H9 (cell line): Measurements from ENCODE around the gene ABCC3. TPM values are rescaled to one million over a fixed set of nuclear protein-coding genes. Genes with fewer than 3 reads are reported as not detected.

Source experiments
- DNase-seq: peaks from one replicate; pipeline ENCODE4 v3.0.0-alpha.2; 2017
- H2AFZ ChIP-seq: one replicate; pipeline ENCODE4 v1.6.1; 2013; ENCODE audit warnings: mild to moderate bottlenecking, low read length, control low read depth, moderate library complexity
- H2AK5ac ChIP-seq: 2 replicates; pipeline ENCODE4 v1.6.1; 2013; ENCODE audit warnings: low read length, control low read depth, mixed read lengths; ENCODE audit not compliant: insufficient read length
- H2BK120ac ChIP-seq: one replicate; pipeline ENCODE4 v1.6.1; 2013; ENCODE audit warnings: low read depth, mild to moderate bottlenecking, low read length, control low read depth, inconsistent platforms; ENCODE audit not compliant: poor library complexity, severe bottlenecking
- H2BK12ac ChIP-seq: 2 replicates; pipeline ENCODE4 v1.6.1; 2013; ENCODE audit warnings: low read length, control low read depth, mixed read lengths, low read depth; ENCODE audit not compliant: insufficient read length
- H2BK15ac ChIP-seq: 2 replicates; pipeline ENCODE4 v1.6.1; 2013; ENCODE audit warnings: low read depth, low read length, control low read depth
- H2BK20ac ChIP-seq: one replicate; pipeline ENCODE4 v1.6.1; 2013; ENCODE audit warnings: low read depth, mild to moderate bottlenecking, low read length, control low read depth, inconsistent platforms; ENCODE audit not compliant: poor library complexity, severe bottlenecking
- H2BK5ac ChIP-seq: 2 replicates; pipeline ENCODE4 v1.6.1; 2013; ENCODE audit warnings: low read length, control low read depth, mixed read lengths; ENCODE audit not compliant: insufficient read length
- H3K14ac ChIP-seq: 2 replicates; pipeline ENCODE4 v1.6.1; 2013; ENCODE audit warnings: low read length, control low read depth; ENCODE audit not compliant: insufficient read depth
- H3K18ac ChIP-seq: 2 replicates; pipeline ENCODE4 v1.6.1; 2013; ENCODE audit warnings: low read depth, mild to moderate bottlenecking, mixed read lengths, low read length, control low read depth; ENCODE audit not compliant: insufficient read length
- H3K23ac ChIP-seq: 2 replicates; pipeline ENCODE4 v1.6.1; 2013; ENCODE audit warnings: low read length, control low read depth, mixed read lengths, low read depth; ENCODE audit not compliant: insufficient read length
- H3K23me2 ChIP-seq: 2 replicates; pipeline ENCODE4 v1.6.1; 2013; ENCODE audit warnings: low read depth, mild to moderate bottlenecking, mixed read lengths, low read length, control low read depth; ENCODE audit not compliant: insufficient read length, poor library complexity, severe bottlenecking
- H3K27ac ChIP-seq: 2 replicates; pipeline ENCODE4 v1.5.1; 2013; ENCODE audit warnings: low read length, control low read depth, mixed read lengths, low read depth; ENCODE audit not compliant: insufficient read length
- H3K27me3 ChIP-seq: 2 replicates; pipeline ENCODE4 v1.6.1; 2013; ENCODE audit warnings: low read length, control low read depth, inconsistent platforms; ENCODE audit not compliant: insufficient read depth
- H3K4ac ChIP-seq: 2 replicates; pipeline ENCODE4 v1.6.1; 2013; ENCODE audit warnings: low read depth, mild to moderate bottlenecking, control low read depth, inconsistent platforms, low read length, moderate library complexity
- H3K4me1 ChIP-seq: 2 replicates; pipeline ENCODE4 v1.6.1; 2013; ENCODE audit warnings: low read length, control low read depth, inconsistent platforms; ENCODE audit not compliant: insufficient read depth
- H3K4me2 ChIP-seq: 2 replicates; pipeline ENCODE4 v1.6.1; 2013; ENCODE audit warnings: low read length, control low read depth, mixed read lengths; ENCODE audit not compliant: insufficient read length, insufficient read depth
- H3K56ac ChIP-seq: 2 replicates; pipeline ENCODE4 v1.6.1; 2013; ENCODE audit warnings: low read depth, mild to moderate bottlenecking, mixed read lengths, low read length, control low read depth; ENCODE audit not compliant: insufficient read length
- H3K79me1 ChIP-seq: 2 replicates; pipeline ENCODE4 v1.6.1; 2013; ENCODE audit warnings: low read depth, mild to moderate bottlenecking, moderate library complexity, low read length, control low read depth, inconsistent platforms; ENCODE audit not compliant: insufficient read depth, poor library complexity, severe bottlenecking
- H3K79me2 ChIP-seq: 2 replicates; pipeline ENCODE4 v1.6.1; 2013; ENCODE audit warnings: low read length, control low read depth, inconsistent platforms; ENCODE audit not compliant: insufficient read depth
- H3K9ac ChIP-seq: 2 replicates; pipeline ENCODE4 v1.6.1; 2013; ENCODE audit warnings: low read length, control low read depth, mixed read lengths; ENCODE audit not compliant: insufficient read length; ENCODE audit errors: extremely low read depth
- H3K9me3 ChIP-seq: one replicate; pipeline ENCODE4 v1.6.1; 2013; ENCODE audit warnings: low read depth, low read length, inconsistent platforms; ENCODE audit not compliant: control insufficient read depth
- H3T11ph ChIP-seq: one replicate; pipeline ENCODE4 v1.6.1; 2013; ENCODE audit warnings: mild to moderate bottlenecking, low read length, control low read depth, inconsistent platforms
- H4K20me1 ChIP-seq: one replicate; pipeline ENCODE4 v1.6.1; 2013; ENCODE audit not compliant: control insufficient read depth, insufficient read length, insufficient read depth
- H4K5ac ChIP-seq: 2 replicates; pipeline ENCODE4 v1.6.1; 2013; ENCODE audit warnings: low read depth, mild to moderate bottlenecking, mixed read lengths, low read length, control low read depth; ENCODE audit not compliant: insufficient read length
- H4K8ac ChIP-seq: replicated peaks from 2 replicates; pipeline ENCODE4 v1.6.1; 2013; ENCODE audit warnings: low read length, control low read depth, mixed read lengths, low read depth; ENCODE audit not compliant: insufficient read length
- H4K91ac ChIP-seq: 2 replicates; pipeline ENCODE4 v1.6.1; 2013; ENCODE audit warnings: low read depth, mild to moderate bottlenecking, moderate library complexity, mixed read lengths, low read length, control low read depth; ENCODE audit not compliant: insufficient read length
- H3K27ac Mint-ChIP-seq, 3 experiments: 2 replicates in 2 of 3; 3 replicates in 1 of 3; pipeline ENCODE4 v1.8.0; 2020 to 2021; ENCODE audit warnings: mixed read lengths in 3 of 3, mild to moderate bottlenecking in 1 of 3, moderate library complexity in 1 of 3
- H3K27me3 Mint-ChIP-seq: 2 replicates; pipeline ENCODE4 v1.8.0; 2021; ENCODE audit warnings: low read depth, mild to moderate bottlenecking, moderate library complexity, mixed read lengths
- H3K36me3 Mint-ChIP-seq, 3 experiments: 2 replicates in 2 of 3; 3 replicates in 1 of 3; pipeline ENCODE4 v1.8.0; 2020 to 2021; ENCODE audit warnings: low read depth in 3 of 3, mixed read lengths in 3 of 3; ENCODE audit not compliant: insufficient read depth in 1 of 3
- H3K4me1 Mint-ChIP-seq, 2 experiments: 2 replicates each; pipeline ENCODE4 v1.8.0; 2020; ENCODE audit warnings: mixed read lengths in 2 of 2
- H3K4me3 Mint-ChIP-seq, 2 experiments: 2 replicates in 1 of 2; 3 replicates in 1 of 2; pipeline ENCODE4 v1.8.0; 2020 to 2021; ENCODE audit warnings: mild to moderate bottlenecking in 2 of 2, mixed read lengths in 2 of 2, moderate library complexity in 1 of 2
- H3K9me3 Mint-ChIP-seq, 2 experiments: 2 replicates in 1 of 2; 3 replicates in 1 of 2; pipeline ENCODE4 v1.8.0; 2020; ENCODE audit warnings: mild to moderate bottlenecking in 2 of 2, mixed read lengths in 2 of 2, moderate library complexity in 1 of 2
- CTCF ChIP-seq: fragments of 200-600 bp; sonication (generic); conservative IDR thresholded peaks from 3 replicates; pipeline ENCODE4 v1.8.0; 2021; ENCODE audit warnings: antibody characterized with exemption, mild to moderate bottlenecking
- WGBS: extraction: QIAGEN DNeasy Blood & Tissue Kit; methylation state at CpG from one replicate; pipeline ENCODE4 v1.1.7; 2013; ENCODE audit warnings: missing lambda C conversion rate, low lambda C conversion rate, mixed read lengths; ENCODE audit not compliant: insufficient read length; ENCODE audit errors: extremely low coverage; 5-methylcytosine and 5-hydroxymethylcytosine counted together
- total RNA-seq: library from RNA; stranded (reverse); gene quantifications from 2 replicates; pipeline ENCODE4 v1.2.1, GENCODE V29; 2021

Gene ABCC3
- total RNA-seq, 1 experiment from 2014 or later, result 0.31 TPM

GRCh38 chr17:50691550-50692447 lies 57.1 kb downstream of the ABCC3 start:
- H3K18ac ChIP-seq, result no peak overlapping the region
- Mint-ChIP-seq H3K27me3 (no peaks in the 10 kb centered on the region), H3K27ac (peak overlapping the region in 1 of 3 experiments; percentile 25; a peak in 1 of 7 replicates), H3K4me1 (peaks cover 19 to 31% of the 10 kb centered on the region in 2 experiments), H3K36me3 (peaks cover 11 to 42% (median 37%) of the 10 kb centered on the region in 3 experiments; a peak in 6 of 7 replicates), H3K9me3 (no peaks in the 10 kb centered on the region), H3K4me3 (no peak overlapping the region)
- H4K91ac ChIP-seq, result no peak overlapping the region
- H2AK5ac ChIP-seq, result no peak overlapping the region
- no peak overlapping the region for H2BK12ac ChIP-seq
- no peak overlapping the region for H3T11ph ChIP-seq
- no peak overlapping the region for H2BK5ac ChIP-seq
- H3K4ac ChIP-seq, result no peak overlapping the region
- H3K56ac ChIP-seq, result no peak overlapping the region
- H4K8ac ChIP-seq, result no peak overlapping the region
- H3K27me3 ChIP-seq, result no peaks in the 10 kb centered on the region
- no peak for TF ChIP-seq CTCF
- no peak overlapping the region for H2BK120ac ChIP-seq
- no peaks in the 10 kb centered on the region for H3K9me3 ChIP-seq
- H2BK20ac ChIP-seq, result no peak overlapping the region
- H3K14ac ChIP-seq, result no peak overlapping the region
- no peak overlapping the region for H3K9ac ChIP-seq
- no peak overlapping the region for H4K5ac ChIP-seq
- H3K23me2 ChIP-seq, result no peaks in the 10 kb centered on the region
- no peak overlapping the region for H3K23ac ChIP-seq
- H2AFZ ChIP-seq, result no peak overlapping the region
- no peaks in the 10 kb centered on the region for H4K20me1 ChIP-seq
- no peaks in the 10 kb centered on the region for H3K79me2 ChIP-seq
- H3K4me1 ChIP-seq, result no peaks in the 10 kb centered on the region
- no peak overlapping the region for H2BK15ac ChIP-seq
- no peak overlapping the region for H3K27ac ChIP-seq
- no CpG with 5 or more reads among the region's 6 CpGs for WGBS
- no peaks in the 10 kb centered on the region for H3K79me1 ChIP-seq
- no peak for DNase-seq
- no peak overlapping the region for H3K4me2 ChIP-seq
